MCF 10A (cell line): ENCODE measurements around the gene MAK. TPM values are rescaled to one million over a fixed set of nuclear protein-coding genes. Genes with fewer than 3 reads are reported as not detected.

Experiments used
- BruUV-seq: library from RNA; stranded (reverse); fragments of 400-500 nt; replicated peaks from 2 replicates; lab custom pipeline; 2021; lab: Mats Ljungman, UMichigan
- CTCF ChIA-PET: fragments of 300-600 bp; sonication (Branson Sonifier 250); formaldehyde crosslinking; extraction: SDS; loops from one replicate; lab custom pipeline; 2021; ENCODE audit warnings: antibody characterized with exemption, inconsistent platforms; lab: Yijun Ruan, JAX
- POLR2A ChIA-PET: fragments of 300-600, 350-650 bp; sonication (Branson Sonifier 250); formaldehyde crosslinking; extraction: SDS; loops from one replicate; lab custom pipeline; 2020; ENCODE audit warnings: antibody characterized with exemption, inconsistent platforms; lab: Yijun Ruan, JAX
- DNase-seq: peaks from one replicate; pipeline ENCODE4 v3.0.0-alpha.2; 2018; ENCODE audit not compliant: unreplicated experiment
- H3K27ac Mint-ChIP-seq: one replicate; pipeline ENCODE4 v1.8.0; 2022; ENCODE audit warnings: mild to moderate bottlenecking, low read depth, mixed read lengths; ENCODE audit not compliant: unreplicated experiment
- H3K27me3 Mint-ChIP-seq: one replicate; pipeline ENCODE4 v1.8.0; 2022; ENCODE audit warnings: mixed read lengths; ENCODE audit not compliant: insufficient read depth, unreplicated experiment
- H3K36me3 Mint-ChIP-seq: one replicate; pipeline ENCODE4 v1.8.0; 2022; ENCODE audit warnings: mild to moderate bottlenecking, moderate library complexity, mixed read lengths; ENCODE audit not compliant: insufficient read depth, unreplicated experiment
- H3K4me1 Mint-ChIP-seq: one replicate; pipeline ENCODE4 v1.8.0; 2022; ENCODE audit warnings: mixed read lengths; ENCODE audit not compliant: insufficient read depth, unreplicated experiment
- H3K4me3 Mint-ChIP-seq: one replicate; pipeline ENCODE4 v1.8.0; 2022; ENCODE audit warnings: mild to moderate bottlenecking, moderate library complexity, mixed read lengths; ENCODE audit not compliant: unreplicated experiment
- H3K9me3 Mint-ChIP-seq: one replicate; pipeline ENCODE4 v1.8.0; 2022; ENCODE audit warnings: mixed read lengths; ENCODE audit not compliant: unreplicated experiment
- CTCF ChIP-seq: fragments of 200-600 bp; IDR thresholded peaks from one replicate; pipeline ENCODE4 v1.8.0; 2022; ENCODE audit warnings: antibody characterized with exemption, mild to moderate bottlenecking; ENCODE audit not compliant: unreplicated experiment
- intact Hi-C: fragments of 100-400 bp; cut with micrococcal nuclease; formaldehyde crosslinking; loops from 2 replicates; pipeline ENCODE4 v1.14.1; 2022
- total RNA-seq: library from RNA; stranded (reverse); gene quantifications from 2 replicates; pipeline ENCODE4 v1.2.3, GENCODE V29; 2022

Gene MAK
- total RNA-seq, 1 experiment from 2014 or later: not detected

- H3K4me1 Mint-ChIP-seq: no peaks in the 10 kb centered on the region
- H3K9me3 Mint-ChIP-seq: no peaks in the 10 kb centered on the region
- no peak overlapping the region for H3K4me3 Mint-ChIP-seq
- intact Hi-C loops: no loop called here
- no peak for TF ChIP-seq CTCF
- H3K36me3 Mint-ChIP-seq: peaks cover 42% of the 10 kb centered on the region
- POLR2A ChIA-PET: interaction anchor here (1.3 kb wide), 1 partner anchor 17 kb away, joined by 3 read pairs; the partner anchor contains the start of gene TMEM14C
- H3K27ac Mint-ChIP-seq: no peak overlapping the region
- BruUV-seq: no TSS peak
- DNase-seq: no peak
- CTCF ChIA-PET: interaction anchor here (0.6 kb wide), 1 partner anchor 20 kb away, joined by 4 read pairs; no protein-coding TSS in a partner anchor
- H3K27me3 Mint-ChIP-seq: no peaks in the 10 kb centered on the region
Measured at GRCh38 chr6:10740061-10740460, 98.3 kb downstream of the MAK start.

- POLR2A ChIA-PET: interaction anchor here (0.6 to 2.6 kb wide), 6 partner anchors 9 to 173 kb away, joined by 3 to 23 read pairs (median 6); partner anchors contain the start of genes C6orf52, PAK1IP1 and TMEM14C
- no TSS peak for BruUV-seq
- Mint-ChIP-seq H3K27me3 (no peaks in the 10 kb centered on the region), H3K4me1 (peaks cover 6% of the 10 kb centered on the region), H3K9me3 (no peaks in the 10 kb centered on the region), H3K4me3 (no peak overlapping the region), H3K27ac (peak overlapping the region; percentile 19), H3K36me3 (peaks cover 47% of the 10 kb centered on the region)
- intact Hi-C loops: no loop called here
- CTCF ChIA-PET: interaction anchor here (0.6 to 1.6 kb wide), 4 partner anchors 10 to 95 kb away, joined by 3 to 7 read pairs (median 4); no protein-coding TSS in a partner anchor
- TF ChIP-seq CTCF: no peak
- no peak for DNase-seq
Measured at GRCh38 chr6:10736731-10737130, 101.6 kb downstream of the MAK start.

GRCh38 chr6:10733863-10734262 is 104.5 kb downstream of the MAK start:
- Mint-ChIP-seq H3K4me3 (no peak overlapping the region), H3K27ac (peak overlapping the region; percentile 88), H3K4me1 (peaks cover 6% of the 10 kb centered on the region), H3K27me3 (no peaks in the 10 kb centered on the region), H3K36me3 (peaks cover 62% of the 10 kb centered on the region), H3K9me3 (no peaks in the 10 kb centered on the region)
- POLR2A ChIA-PET: interaction anchor here (0.7 to 2.3 kb wide), 7 partner anchors 10 to 319 kb away, joined by 3 to 31 read pairs (median 6); partner anchors contain the start of genes TMEM14B and TMEM14C
- no TSS peak for BruUV-seq
- no peak for TF ChIP-seq CTCF
- DNase-seq: no peak
- CTCF ChIA-PET: interaction anchor here (0.6 to 0.9 kb wide), 2 partner anchors 39 to 68 kb away, joined by 3 to 6 read pairs; partner anchors contain the start of gene PAK1IP1
- intact Hi-C loops: loop anchor here (1.0 kb wide), 1 partner anchor 25 kb away; no protein-coding TSS in a partner anchor

- no TSS peak for BruUV-seq
- peak overlapping the region; percentile 88 for H3K27ac Mint-ChIP-seq
- CTCF ChIA-PET: interaction anchor here (0.6 to 0.9 kb wide), 3 partner anchors 9 to 38 kb away, joined by 3 to 6 read pairs (median 3); partner anchors contain the start of genes PAK1IP1 and TMEM14B
- H3K4me1 Mint-ChIP-seq: peaks cover 7% of the 10 kb centered on the region
- H3K27me3 Mint-ChIP-seq: no peaks in the 10 kb centered on the region
- no peaks in the 10 kb centered on the region for H3K9me3 Mint-ChIP-seq
- intact Hi-C loops: no loop called here
- TF ChIP-seq CTCF: no peak
- POLR2A ChIA-PET: interaction anchor here (0.8 to 2.3 kb wide), 5 partner anchors 9 to 26 kb away, joined by 3 to 14 read pairs (median 6); partner anchors contain the start of gene TMEM14C
- H3K36me3 Mint-ChIP-seq: peaks cover 61% of the 10 kb centered on the region
- no peak overlapping the region for H3K4me3 Mint-ChIP-seq
- DNase-seq: no peak
Measured at GRCh38 chr6:10733151-10733715, 105.1 kb downstream of the MAK start.
